IMR-90 (cell line): Measurements from ENCODE around the gene INTS6L. TPM values are rescaled to one million over a fixed set of nuclear protein-coding genes. Genes with fewer than 3 reads are reported as not detected.

ENCODE experiments used
- ATAC-seq: fragments of 200-7000 bp; cut with Tn5 transposase; 2 replicates; pipeline ENCODE4 v1.9.1; 2020; ENCODE audit warnings: low read depth, mild to moderate bottlenecking, moderate library complexity
- BruUV-seq: library from RNA; stranded (reverse); fragments of 400-500 nt; replicated peaks from 2 replicates; lab custom pipeline; 2021; lab: Mats Ljungman, UMichigan
- CTCF ChIA-PET: fragments of 300-600 bp; formaldehyde crosslinking; extraction: SDS; loops from one replicate; lab custom pipeline; 2021; ENCODE audit warnings: antibody characterized with exemption; lab: Yijun Ruan, JAX
- POLR2A ChIA-PET: fragments of 300-600 bp; sonication (Branson Sonifier 250); formaldehyde crosslinking; loops from one replicate; lab custom pipeline; 2022; ENCODE audit warnings: antibody characterized with exemption; ENCODE audit not compliant: unreplicated experiment; lab: Charles Lee
- DNase-seq: peaks from one replicate; pipeline ENCODE4 v3.0.0; 2013
- H2AFZ ChIP-seq: replicated peaks from 2 replicates; pipeline ENCODE3; 2013; ENCODE audit warnings: low read length, mild to moderate bottlenecking; ENCODE audit not compliant: poor library complexity
- H2AK5ac ChIP-seq: 2 replicates; pipeline ENCODE4 v1.6.1; 2013; ENCODE audit warnings: low read depth, low read length, inconsistent platforms
- H2AK9ac ChIP-seq: replicated peaks from 2 replicates; pipeline ENCODE3; 2013; ENCODE audit warnings: mild to moderate bottlenecking, low read depth, low read length, moderate library complexity; ENCODE audit not compliant: poor library complexity
- H2BK120ac ChIP-seq: 2 replicates; pipeline ENCODE4 v1.6.1; 2013; ENCODE audit warnings: low read depth, low read length, inconsistent platforms
- H2BK15ac ChIP-seq: 3 replicates; pipeline ENCODE4 v1.6.1; 2013; ENCODE audit warnings: low read depth, low read length, inconsistent platforms
- H2BK20ac ChIP-seq: 2 replicates; pipeline ENCODE4 v1.6.1; 2013; ENCODE audit warnings: low read depth, mild to moderate bottlenecking, inconsistent platforms, low read length, moderate library complexity
- H2BK5ac ChIP-seq: 2 replicates; pipeline ENCODE4 v1.6.1; 2013; ENCODE audit warnings: mild to moderate bottlenecking, low read depth, low read length, inconsistent platforms; ENCODE audit not compliant: poor library complexity, severe bottlenecking
- H3K14ac ChIP-seq: replicated peaks from 2 replicates; pipeline ENCODE4 v1.6.1; 2013; ENCODE audit warnings: low read depth, low read length, inconsistent platforms
- H3K18ac ChIP-seq: 2 replicates; pipeline ENCODE4 v1.6.1; 2013; ENCODE audit warnings: low read depth, low read length, control low read depth
- H3K23ac ChIP-seq: 2 replicates; pipeline ENCODE4 v1.6.1; 2013; ENCODE audit warnings: low read depth, low read length, inconsistent platforms
- H3K27ac ChIP-seq: 2 replicates; pipeline ENCODE4 v1.5.1; 2013; ENCODE audit warnings: mild to moderate bottlenecking, control low read depth, low read length; ENCODE audit not compliant: insufficient read depth
- H3K27me3 ChIP-seq: 2 replicates; pipeline ENCODE4 v1.6.1; 2013; ENCODE audit warnings: low read length; ENCODE audit not compliant: control insufficient read depth, insufficient read depth
- H3K36me3 ChIP-seq: 2 replicates; pipeline ENCODE4 v1.6.1; 2013; ENCODE audit warnings: low read length, mixed read lengths; ENCODE audit not compliant: control insufficient read depth, insufficient read depth
- H3K4ac ChIP-seq: 2 replicates; pipeline ENCODE4 v1.6.1; 2013; ENCODE audit warnings: low read depth, low read length, inconsistent platforms
- H3K4me1 ChIP-seq: 2 replicates; pipeline ENCODE4 v1.6.1; 2013; ENCODE audit warnings: low read length, mixed read lengths; ENCODE audit not compliant: control insufficient read depth, insufficient read depth
- H3K4me2 ChIP-seq: 2 replicates; pipeline ENCODE4 v1.6.1; 2013; ENCODE audit warnings: low read depth, mild to moderate bottlenecking, control low read depth, low read length, moderate library complexity
- H3K4me3 ChIP-seq: 2 replicates; pipeline ENCODE4 v1.5.1; 2013; ENCODE audit warnings: low read depth, mild to moderate bottlenecking, control low read depth, low read length, moderate library complexity; ENCODE audit not compliant: insufficient read depth
- H3K56ac ChIP-seq: 2 replicates; pipeline ENCODE4 v1.6.1; 2013; ENCODE audit warnings: low read length, inconsistent platforms; ENCODE audit not compliant: insufficient read depth; ENCODE audit errors: extremely low read depth
- H3K79me1 ChIP-seq, 2 experiments: 2 replicates each; pipeline ENCODE4 v1.6.1; 2013; ENCODE audit warnings: low read length in 2 of 2, inconsistent platforms in 1 of 2, low read depth in 1 of 2
- H3K9ac ChIP-seq: 2 replicates; pipeline ENCODE4 v1.6.1; 2013; ENCODE audit warnings: low read depth, low read length, control low read depth
- H3K9me1 ChIP-seq: 2 replicates; pipeline ENCODE4 v1.6.1; 2013; ENCODE audit warnings: low read length, inconsistent platforms; ENCODE audit not compliant: insufficient read depth
- H3K9me3 ChIP-seq: 2 replicates; pipeline ENCODE4 v1.6.1; 2013; ENCODE audit warnings: low read length; ENCODE audit not compliant: control insufficient read depth, insufficient read depth
- H4K20me1 ChIP-seq: 2 replicates; pipeline ENCODE4 v1.6.1; 2013; ENCODE audit warnings: low read length, inconsistent platforms; ENCODE audit not compliant: insufficient read depth
- H4K5ac ChIP-seq: 2 replicates; pipeline ENCODE4 v1.6.1; 2013; ENCODE audit warnings: mild to moderate bottlenecking, low read depth, low read length, control low read depth
- H4K8ac ChIP-seq, 2 experiments: 2 replicates each; pipeline ENCODE4 v1.6.1; 2013; ENCODE audit warnings: low read depth in 2 of 2, low read length in 2 of 2, control low read depth in 1 of 2, inconsistent platforms in 1 of 2
- H4K91ac ChIP-seq: 2 replicates; pipeline ENCODE4 v1.6.1; 2013; ENCODE audit warnings: low read depth, low read length, inconsistent platforms; ENCODE audit not compliant: insufficient read depth
- BHLHE40 ChIP-seq: fragments of 150-350 bp; IDR thresholded peaks from 2 replicates; pipeline ENCODE4 v1.6.1; 2016; ENCODE audit warnings: mild to moderate bottlenecking, low read depth, low read length
- CEBPB ChIP-seq: IDR thresholded peaks from 2 replicates; pipeline ENCODE4 v1.6.1; 2012; ENCODE audit warnings: low read depth, low read length, improper control_type of control experiment
- CHD1 ChIP-seq: IDR thresholded peaks from 2 replicates; pipeline ENCODE4 v1.6.1; 2012; ENCODE audit warnings: low read depth, low read length, improper control_type of control experiment
- FOS ChIP-seq: fragments of 150-350 bp; IDR thresholded peaks from 2 replicates; pipeline ENCODE4 v1.6.1; 2016; ENCODE audit warnings: low read depth, low read length
- MAFK ChIP-seq: IDR thresholded peaks from 2 replicates; pipeline ENCODE4 v1.6.1; 2012; ENCODE audit warnings: low read depth, low read length, improper control_type of control experiment
- MXI1 ChIP-seq: IDR thresholded peaks from 2 replicates; pipeline ENCODE4 v1.6.1; 2012; ENCODE audit warnings: low read depth, mild to moderate bottlenecking, low read length, moderate library complexity, borderline replicate concordance
- NFE2L2 ChIP-seq: fragments of 150-350 bp; IDR thresholded peaks from 2 replicates; pipeline ENCODE4 v1.6.1; 2016; ENCODE audit warnings: low read depth, mild to moderate bottlenecking, low read length
- POLR2A ChIP-seq: IDR thresholded peaks from 2 replicates; pipeline ENCODE4 v1.6.1; 2012; ENCODE audit warnings: mild to moderate bottlenecking, low read depth, low read length
- RAD21 ChIP-seq: IDR thresholded peaks from 2 replicates; pipeline ENCODE4 v1.6.1; 2012; ENCODE audit warnings: low read length, improper control_type of control experiment
- RCOR1 ChIP-seq: IDR thresholded peaks from 2 replicates; pipeline ENCODE4 v1.6.1; 2012; ENCODE audit warnings: mild to moderate bottlenecking, low read length, improper control_type of control experiment; ENCODE audit not compliant: insufficient replicate concordance
- RFX5 ChIP-seq: IDR thresholded peaks from 2 replicates; pipeline ENCODE4 v1.8.0; 2012; ENCODE audit warnings: low read depth, mild to moderate bottlenecking, low read length, moderate library complexity
- WGBS, 2 experiments: methylation state at CpG; one replicate each; pipeline versions ENCODE4 v1.1.5 to v1.1.7; 2013; ENCODE audit warnings: missing lambda C conversion rate in 2 of 2; ENCODE audit not compliant: insufficient read length in 1 of 2; ENCODE audit errors: extremely low coverage in 2 of 2; 5-methylcytosine and 5-hydroxymethylcytosine counted together
- dilution Hi-C: fragments of 300-500 bp; cut with HindIII; formaldehyde crosslinking; loops from one replicate; pipeline ENCODE4 v1.14.3; 2018; ENCODE audit warnings: low sequenced_read_pairs; ENCODE audit not compliant: unreplicated experiment
- in situ Hi-C: fragments of 300-500 bp; cut with MboI; formaldehyde crosslinking; loops from 3 replicates; pipeline ENCODE4 v1.14.3; 2019; ENCODE audit warnings: low sequenced_read_pairs, inconsistent platforms, mixed read lengths
- intact Hi-C: fragments of 100-400 bp; cut with micrococcal nuclease; formaldehyde crosslinking; loops from 2 replicates; pipeline ENCODE4 v1.10.0; 2022
- polyA plus RNA-seq, 3 experiments: library from polyadenylated mRNA; depleted of rRNA; stranded (reverse); fragments of >200 nt; gene quantifications; 2 replicates each; pipeline ENCODE4 v1.2.3, GENCODE V29; 2012; ENCODE audit warnings: low replicate concordance in 1 of 3
- total RNA-seq: library from RNA; depleted of rRNA; stranded (reverse); fragments of >200 nt; gene quantifications from 2 replicates; pipeline ENCODE4 v1.2.3, GENCODE V29; 2012
- TF ChIP-seq, protein P1 (sequence below): conservative IDR thresholded peaks from 2 replicates; pipeline ENCODE4 v1.5.1; 2012; ENCODE audit warnings: mild to moderate bottlenecking, low read depth, low read length, improper control_type of control experiment
- TF ChIP-seq, protein P2 (sequence below): fragments of 150-350 bp; IDR thresholded peaks from 2 replicates; pipeline ENCODE4 v1.6.1; 2017; ENCODE audit warnings: mild to moderate bottlenecking, antibody characterized with exemption, low read length, low read depth
- TF ChIP-seq, protein P3 (sequence below): fragments of 150-350 bp; IDR thresholded peaks from 2 replicates; pipeline ENCODE4 v1.6.1; 2016; ENCODE audit warnings: low read depth, mild to moderate bottlenecking, low read length, moderate library complexity, borderline replicate concordance

INTS6L gene
- total and polyA plus RNA-seq, 2 of the 4 experiments (the other 2 are of a cell fraction) = 2.7 to 5.1 TPM

DNA sequence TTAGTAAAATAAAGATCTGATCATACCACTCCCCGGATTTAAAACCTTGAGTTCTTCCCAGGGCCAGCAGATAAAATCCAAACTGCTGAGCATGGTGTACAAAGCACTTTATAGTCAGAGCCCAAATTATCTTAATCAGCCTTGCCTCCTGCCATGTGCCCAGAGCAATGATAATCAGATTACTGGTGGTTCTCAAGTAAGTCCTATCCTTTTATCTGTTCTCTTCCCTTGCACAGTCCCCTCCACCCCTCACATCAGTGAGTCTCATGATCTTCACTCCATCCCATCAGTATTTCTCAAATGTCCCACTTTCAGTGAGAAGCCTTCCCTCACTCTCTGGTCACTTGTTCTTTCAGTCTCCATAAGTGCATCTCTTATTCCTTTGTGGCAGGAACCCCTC is 22.7 kb downstream of the INTS6L start:
- no peak overlapping the region for H3K4me2 ChIP-seq
- no peaks in the 10 kb centered on the region for H3K4me1 ChIP-seq
- in situ Hi-C loops = no loop called here
- BruUV-seq = no TSS peak
- no peak overlapping the region for H3K27ac ChIP-seq
- no peak overlapping the region for H4K5ac ChIP-seq
- intact Hi-C loops = no loop called here
- no peak overlapping the region for H3K4ac ChIP-seq
- no peak overlapping the region for H3K56ac ChIP-seq
- no peak overlapping the region for H3K4me3 ChIP-seq
- TF ChIP-seq, protein P1, sequence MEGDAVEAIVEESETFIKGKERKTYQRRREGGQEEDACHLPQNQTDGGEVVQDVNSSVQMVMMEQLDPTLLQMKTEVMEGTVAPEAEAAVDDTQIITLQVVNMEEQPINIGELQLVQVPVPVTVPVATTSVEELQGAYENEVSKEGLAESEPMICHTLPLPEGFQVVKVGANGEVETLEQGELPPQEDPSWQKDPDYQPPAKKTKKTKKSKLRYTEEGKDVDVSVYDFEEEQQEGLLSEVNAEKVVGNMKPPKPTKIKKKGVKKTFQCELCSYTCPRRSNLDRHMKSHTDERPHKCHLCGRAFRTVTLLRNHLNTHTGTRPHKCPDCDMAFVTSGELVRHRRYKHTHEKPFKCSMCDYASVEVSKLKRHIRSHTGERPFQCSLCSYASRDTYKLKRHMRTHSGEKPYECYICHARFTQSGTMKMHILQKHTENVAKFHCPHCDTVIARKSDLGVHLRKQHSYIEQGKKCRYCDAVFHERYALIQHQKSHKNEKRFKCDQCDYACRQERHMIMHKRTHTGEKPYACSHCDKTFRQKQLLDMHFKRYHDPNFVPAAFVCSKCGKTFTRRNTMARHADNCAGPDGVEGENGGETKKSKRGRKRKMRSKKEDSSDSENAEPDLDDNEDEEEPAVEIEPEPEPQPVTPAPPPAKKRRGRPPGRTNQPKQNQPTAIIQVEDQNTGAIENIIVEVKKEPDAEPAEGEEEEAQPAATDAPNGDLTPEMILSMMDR = no peak
- no peak for TF ChIP-seq CEBPB
- no peak for TF ChIP-seq MXI1
- no peak for TF ChIP-seq CHD1
- TF ChIP-seq, protein P2, sequence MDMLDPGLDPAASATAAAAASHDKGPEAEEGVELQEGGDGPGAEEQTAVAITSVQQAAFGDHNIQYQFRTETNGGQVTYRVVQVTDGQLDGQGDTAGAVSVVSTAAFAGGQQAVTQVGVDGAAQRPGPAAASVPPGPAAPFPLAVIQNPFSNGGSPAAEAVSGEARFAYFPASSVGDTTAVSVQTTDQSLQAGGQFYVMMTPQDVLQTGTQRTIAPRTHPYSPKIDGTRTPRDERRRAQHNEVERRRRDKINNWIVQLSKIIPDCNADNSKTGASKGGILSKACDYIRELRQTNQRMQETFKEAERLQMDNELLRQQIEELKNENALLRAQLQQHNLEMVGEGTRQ = no peak
- TF ChIP-seq, protein P3, sequence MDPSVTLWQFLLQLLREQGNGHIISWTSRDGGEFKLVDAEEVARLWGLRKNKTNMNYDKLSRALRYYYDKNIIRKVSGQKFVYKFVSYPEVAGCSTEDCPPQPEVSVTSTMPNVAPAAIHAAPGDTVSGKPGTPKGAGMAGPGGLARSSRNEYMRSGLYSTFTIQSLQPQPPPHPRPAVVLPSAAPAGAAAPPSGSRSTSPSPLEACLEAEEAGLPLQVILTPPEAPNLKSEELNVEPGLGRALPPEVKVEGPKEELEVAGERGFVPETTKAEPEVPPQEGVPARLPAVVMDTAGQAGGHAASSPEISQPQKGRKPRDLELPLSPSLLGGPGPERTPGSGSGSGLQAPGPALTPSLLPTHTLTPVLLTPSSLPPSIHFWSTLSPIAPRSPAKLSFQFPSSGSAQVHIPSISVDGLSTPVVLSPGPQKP = no peak
- TF ChIP-seq BHLHE40 = no peak
- no peak for TF ChIP-seq RCOR1
- TF ChIP-seq RFX5 = no peak
- TF ChIP-seq RAD21 = no peak
- no peak for TF ChIP-seq POLR2A
- TF ChIP-seq NFE2L2 = no peak
- TF ChIP-seq FOS = no peak
- TF ChIP-seq MAFK = no peak
- no peak overlapping the region for H2AK5ac ChIP-seq
- no peak overlapping the region for H2BK15ac ChIP-seq
- H3K18ac ChIP-seq = no peak overlapping the region
- H4K91ac ChIP-seq = no peak overlapping the region
- POLR2A ChIA-PET = no interaction called here
- H2AK9ac ChIP-seq = no peak overlapping the region
- CTCF ChIA-PET = no interaction called here
- H3K14ac ChIP-seq = no peak overlapping the region
- no peaks in the 10 kb centered on the region for H3K36me3 ChIP-seq
- no peak overlapping the region for H2BK20ac ChIP-seq
- dilution Hi-C loops = no loop called here
- H2BK120ac ChIP-seq = no peak overlapping the region
- DNase-seq (no peak), ATAC-seq (no peak)
- no peak overlapping the region for H3K23ac ChIP-seq
- H4K20me1 ChIP-seq = no peaks in the 10 kb centered on the region
- WGBS, 2 experiments = 40% methylated on average over 1 of the region's 1 CpG; no CpG with 5 or more reads in 1 of the 2 experiments
- H3K9me3 ChIP-seq = no peaks in the 10 kb centered on the region
- no peak overlapping the region for H2AFZ ChIP-seq
- H3K79me1 ChIP-seq = no peaks in the 10 kb centered on the region
- H4K8ac ChIP-seq = no peak overlapping the region
- no peak overlapping the region for H2BK5ac ChIP-seq
- H3K27me3 ChIP-seq = 0 out of 2 replicates have a peak, but pooled peaks cover 2% of the 10 kb centered on the region
- H3K9me1 ChIP-seq = no peaks in the 10 kb centered on the region
- H3K9ac ChIP-seq = no peak overlapping the region
